Right cardiac atrium (tissue), 5 donors: ENCODE results near the gene KRT40. TPM values are rescaled to one million over a fixed set of nuclear protein-coding genes. Genes with fewer than 3 reads are reported as not detected.

Experiments used
- ATAC-seq, 2 donors: fragments of 200-7000 bp; cut with Tn5 transposase; one replicate each; pipeline versions ENCODE4 v1.8.0 to v1.9.1; 2020; ENCODE audit warnings: moderate library complexity in 2 of 2, mild to moderate bottlenecking in 1 of 2
- DNase-seq, 3 donors: peaks; one replicate each; pipeline ENCODE4 v3.0.0-alpha.2; 2020
- H3K27ac ChIP-seq: one replicate; pipeline ENCODE4 v1.5.1; 2013; ENCODE audit warnings: mild to moderate bottlenecking, low read length, control low read depth, moderate library complexity
- H3K27me3 ChIP-seq: one replicate; pipeline ENCODE4 v1.6.1; 2013; ENCODE audit not compliant: control insufficient read depth, insufficient read depth
- H3K4me1 ChIP-seq: one replicate; pipeline ENCODE4 v1.6.1; 2013; ENCODE audit warnings: low read length; ENCODE audit not compliant: control insufficient read depth, insufficient read depth
- H3K4me3 ChIP-seq: one replicate; pipeline ENCODE4 v1.5.1; 2013; ENCODE audit warnings: low read length, control low read depth
- H3K9me3 ChIP-seq: one replicate; pipeline ENCODE4 v1.6.1; 2013; ENCODE audit warnings: low read length; ENCODE audit not compliant: control insufficient read depth
- WGBS: extraction: QIAGEN DNeasy Blood & Tissue Kit; methylation state at CpG from one replicate; pipeline ENCODE4 v1.1.7; 2013; 5-methylcytosine and 5-hydroxymethylcytosine counted together
- intact Hi-C, 4 donors: fragments of 100-400 bp; cut with DNase I; formaldehyde crosslinking; loops; one replicate each; pipeline versions ENCODE4 v1.11.0 to v1.14.0; 2022 to 2023
- polyA plus RNA-seq: library from polyadenylated mRNA; stranded (reverse); fragments of 200-250 nt; gene quantifications from one replicate; pipeline ENCODE4 v1.2.3, GENCODE V29; 2013
- total RNA-seq, 4 donors: library from RNA; stranded (reverse); fragmentation: NEBNext Ultra II Directional; extraction: Animal tissue kit (Norgen Biotek cat#: 25700); gene quantifications; one replicate each; pipeline ENCODE4 v1.2.1, GENCODE V29; 2021
- donor health status: healthy with polysubstance abuse.
- donor health status: DM: no; HTN: yes; CAD: no.
- donor health status: DM: no; HTN: no; CAD: no.
- donor health status: DM: no; HTN: yes; CAD: no; lungs with severe emphysema.
- donor health status: DM: yes; HTN: yes; CAD: no.

KRT40 gene
- total and polyA plus RNA-seq, 5 donors: not detected

DNA sequence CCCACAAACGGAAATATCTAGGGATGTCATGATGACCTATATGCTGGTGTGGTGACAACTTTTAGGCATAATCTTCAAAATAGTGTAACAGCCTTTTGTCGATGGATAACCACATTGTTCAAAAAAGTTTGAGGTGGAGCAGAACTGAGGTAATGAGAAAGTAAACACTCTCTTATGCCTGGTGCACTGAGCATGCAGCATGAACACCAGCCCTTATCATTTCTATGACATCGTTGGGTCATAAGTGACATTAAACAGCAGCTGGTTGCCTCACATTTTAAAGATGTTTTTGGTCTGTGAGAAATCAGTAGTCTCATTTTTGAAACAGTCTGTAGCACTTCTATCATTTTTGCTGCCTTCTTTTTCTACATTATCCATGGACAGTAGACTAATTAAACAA, 48.5 kb downstream of the KRT40 start:
- 36% methylated on average over 3 of the region's 3 CpGs for WGBS
- Histone ChIP-seq H3K9me3 (no peaks in the 10 kb centered on the region), H3K4me1 (no peaks in the 10 kb centered on the region), H3K27ac (no peak overlapping the region), H3K27me3 (no peaks in the 10 kb centered on the region), H3K4me3 (no peak overlapping the region)
- no peak for ATAC-seq
- no peak for DNase-seq
- intact Hi-C loops: no loop called here

DNA sequence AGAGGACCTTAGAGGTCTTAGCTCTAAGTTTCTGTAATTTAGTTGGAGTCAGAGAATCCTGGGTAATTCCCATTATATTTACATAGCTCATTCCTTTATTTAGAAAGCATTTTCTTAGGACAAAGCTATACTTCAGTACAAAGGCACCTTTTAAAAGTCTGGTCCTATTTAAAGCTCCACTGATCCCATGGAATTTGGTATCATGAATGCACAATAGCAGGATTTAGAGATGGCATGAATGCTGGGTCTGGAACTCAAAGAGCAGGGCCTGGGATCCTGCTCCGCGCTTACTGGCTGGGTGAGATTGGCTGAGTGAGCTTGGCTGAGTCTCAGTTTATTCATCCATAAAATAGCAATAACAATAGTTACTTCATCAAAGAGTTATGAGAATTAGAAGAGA, 51.5 kb downstream of the KRT40 start:
- WGBS: 91% methylated on average over 2 of the region's 2 CpGs
- ATAC-seq: no peak

DNA sequence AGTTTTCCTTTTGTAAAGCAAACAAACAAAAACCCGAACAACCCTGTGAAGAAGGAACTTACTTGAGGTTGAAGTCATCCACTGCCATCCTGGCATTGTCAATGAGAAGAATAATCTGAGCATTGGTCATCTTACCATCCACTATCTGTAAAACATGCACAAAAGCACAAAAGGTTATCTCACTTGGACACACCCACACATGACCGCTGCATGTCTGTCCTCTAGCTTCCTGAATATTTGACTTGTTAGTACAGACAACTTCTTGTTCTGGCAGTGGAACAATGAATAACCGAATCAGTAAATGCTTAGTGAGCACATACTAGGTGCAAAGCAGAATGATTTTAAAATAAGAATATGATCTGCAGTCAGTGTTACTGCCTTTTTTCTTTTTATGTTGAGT, 52.8 kb downstream of the KRT40 start:
- 49% methylated on average over 3 of the region's 3 CpGs for WGBS
- no peak for DNase-seq
- peaks cover 2% of the 10 kb centered on the region for H3K9me3 ChIP-seq
- no peak overlapping the region for H3K4me3 ChIP-seq
- no peak overlapping the region for H3K27ac ChIP-seq
- no peaks in the 10 kb centered on the region for H3K4me1 ChIP-seq
- peaks cover 2% of the 10 kb centered on the region for H3K27me3 ChIP-seq
- intact Hi-C loops: no loop called here
- no peak for ATAC-seq

More for the DNA sequence above, 51.5 kb downstream of the KRT40 start:
- intact Hi-C loops: no loop called here
- peaks cover 2% of the 10 kb centered on the region for H3K9me3 ChIP-seq
- H3K4me1 ChIP-seq: no peaks in the 10 kb centered on the region
- H3K27ac ChIP-seq: no peak overlapping the region
- no peak for DNase-seq
- no peaks in the 10 kb centered on the region for H3K27me3 ChIP-seq
- H3K4me3 ChIP-seq: no peak overlapping the region

Other genes starting within 250 kb of the KRT40 start
Only the 30 nearest of the 35 such genes appear.
- gene KRT27, start 201.8 kb downstream of the KRT40 start, total RNA-seq: under 1 TPM in 1 of 4 donors, not detected in 3; 0.21 TPM
- gene KRT27, start 201.8 kb downstream of the KRT40 start, polyA plus RNA-seq: 0.43 TPM
- not detected for gene KRT28, start 184.4 kb downstream of the KRT40 start, total RNA-seq
- gene KRT28, start 184.4 kb downstream of the KRT40 start, polyA plus RNA-seq: not detected
- 10 to 100 TPM; 65.8 to 79.5 (median 74.0) TPM for gene KRT10, start 161.7 kb downstream of the KRT40 start, total RNA-seq
- gene KRT10, start 161.7 kb downstream of the KRT40 start, polyA plus RNA-seq: 71.8 TPM
- gene KRT12, start 117.1 kb downstream of the KRT40 start, total RNA-seq: not detected
- not detected for gene KRT12, start 117.1 kb downstream of the KRT40 start, polyA plus RNA-seq
- not detected for gene KRT20, start 99.1 kb downstream of the KRT40 start, total RNA-seq
- gene KRT20, start 99.1 kb downstream of the KRT40 start, polyA plus RNA-seq: 0.14 TPM
- gene KRT23, start 46.7 kb downstream of the KRT40 start, total RNA-seq: not detected
- gene KRT23, start 46.7 kb downstream of the KRT40 start, polyA plus RNA-seq: not detected
- not detected for gene KRT39, start 17.4 kb downstream of the KRT40 start, total RNA-seq
- not detected for gene KRT39, start 17.4 kb downstream of the KRT40 start, polyA plus RNA-seq
- not detected for gene KRTAP3-3, start 9.8 kb upstream of the KRT40 start, total RNA-seq
- not detected for gene KRTAP3-3, start 9.8 kb upstream of the KRT40 start, polyA plus RNA-seq
- not detected for gene KRTAP3-2, start 15.6 kb upstream of the KRT40 start, total RNA-seq
- gene KRTAP3-2, start 15.6 kb upstream of the KRT40 start, polyA plus RNA-seq: not detected
- not detected for gene KRTAP3-1, start 24.8 kb upstream of the KRT40 start, total RNA-seq
- gene KRTAP3-1, start 24.8 kb upstream of the KRT40 start, polyA plus RNA-seq: not detected
- not detected for gene KRTAP1-5, start 42.9 kb upstream of the KRT40 start, total RNA-seq
- not detected for gene KRTAP1-5, start 42.9 kb upstream of the KRT40 start, polyA plus RNA-seq
- not detected for gene KRTAP1-4, start 45.9 kb upstream of the KRT40 start, total RNA-seq
- gene KRTAP1-4, start 45.9 kb upstream of the KRT40 start, polyA plus RNA-seq: not detected
- gene KRTAP1-3, start 50.5 kb upstream of the KRT40 start, total RNA-seq: not detected
- not detected for gene KRTAP1-3, start 50.5 kb upstream of the KRT40 start, polyA plus RNA-seq
- not detected for gene KRTAP1-1, start 57.1 kb upstream of the KRT40 start, total RNA-seq
- not detected for gene KRTAP1-1, start 57.1 kb upstream of the KRT40 start, polyA plus RNA-seq
- not detected for gene KRTAP2-1, start 63.0 kb upstream of the KRT40 start, total RNA-seq
- not detected for gene KRTAP2-1, start 63.0 kb upstream of the KRT40 start, polyA plus RNA-seq
- not detected for gene KRTAP2-2, start 70.9 kb upstream of the KRT40 start, total RNA-seq
- not detected for gene KRTAP2-2, start 70.9 kb upstream of the KRT40 start, polyA plus RNA-seq
- gene KRTAP2-3, start 75.8 kb upstream of the KRT40 start, total RNA-seq: not detected
- gene KRTAP2-3, start 75.8 kb upstream of the KRT40 start, polyA plus RNA-seq: not detected
- not detected for gene KRTAP2-4, start 81.6 kb upstream of the KRT40 start, total RNA-seq
- gene KRTAP2-4, start 81.6 kb upstream of the KRT40 start, polyA plus RNA-seq: not detected
- not detected for gene KRTAP4-7, start 99.8 kb upstream of the KRT40 start, total RNA-seq
- not detected for gene KRTAP4-7, start 99.8 kb upstream of the KRT40 start, polyA plus RNA-seq
- gene KRTAP4-8, start 113.8 kb upstream of the KRT40 start, total RNA-seq: not detected
- gene KRTAP4-8, start 113.8 kb upstream of the KRT40 start, polyA plus RNA-seq: not detected
- not detected for gene KRTAP4-16, start 117.9 kb upstream of the KRT40 start, total RNA-seq
- not detected for gene KRTAP4-16, start 117.9 kb upstream of the KRT40 start, polyA plus RNA-seq
- gene KRTAP4-9, start 121.1 kb upstream of the KRT40 start, total RNA-seq: not detected
- not detected for gene KRTAP4-9, start 121.1 kb upstream of the KRT40 start, polyA plus RNA-seq
- not detected for gene KRTAP4-11, start 134.0 kb upstream of the KRT40 start, total RNA-seq
- gene KRTAP4-11, start 134.0 kb upstream of the KRT40 start, polyA plus RNA-seq: not detected
- gene KRTAP4-12, start 139.9 kb upstream of the KRT40 start, total RNA-seq: not detected
- not detected for gene KRTAP4-12, start 139.9 kb upstream of the KRT40 start, polyA plus RNA-seq
- gene KRTAP4-6, start 156.2 kb upstream of the KRT40 start, total RNA-seq: not detected
- not detected for gene KRTAP4-6, start 156.2 kb upstream of the KRT40 start, polyA plus RNA-seq
- not detected for gene KRTAP4-5, start 165.5 kb upstream of the KRT40 start, total RNA-seq
- gene KRTAP4-5, start 165.5 kb upstream of the KRT40 start, polyA plus RNA-seq: not detected
- gene KRTAP4-4, start 176.4 kb upstream of the KRT40 start, total RNA-seq: not detected
- gene KRTAP4-4, start 176.4 kb upstream of the KRT40 start, polyA plus RNA-seq: not detected
- gene KRTAP4-3, start 183.9 kb upstream of the KRT40 start, total RNA-seq: not detected
- not detected for gene KRTAP4-3, start 183.9 kb upstream of the KRT40 start, polyA plus RNA-seq
- gene KRTAP4-2, start 193.9 kb upstream of the KRT40 start, total RNA-seq: not detected
- gene KRTAP4-2, start 193.9 kb upstream of the KRT40 start, polyA plus RNA-seq: not detected
- gene KRTAP4-1, start 200.6 kb upstream of the KRT40 start, total RNA-seq: not detected
- gene KRTAP4-1, start 200.6 kb upstream of the KRT40 start, polyA plus RNA-seq: not detected